Stimulated activated CD4-positive, alpha-beta T cell treated with anti-CD3 and anti-CD28 coated beads, Interleukin-4, amount 100 ng/mL, for 1 hour (primary cell): Measurements from ENCODE around the gene NT5DC1.

ENCODE experiments used
- DNase-seq: peaks from one replicate; pipeline ENCODE4 v3.0.0-alpha.2; 2020

Gene NT5DC1

DNA sequence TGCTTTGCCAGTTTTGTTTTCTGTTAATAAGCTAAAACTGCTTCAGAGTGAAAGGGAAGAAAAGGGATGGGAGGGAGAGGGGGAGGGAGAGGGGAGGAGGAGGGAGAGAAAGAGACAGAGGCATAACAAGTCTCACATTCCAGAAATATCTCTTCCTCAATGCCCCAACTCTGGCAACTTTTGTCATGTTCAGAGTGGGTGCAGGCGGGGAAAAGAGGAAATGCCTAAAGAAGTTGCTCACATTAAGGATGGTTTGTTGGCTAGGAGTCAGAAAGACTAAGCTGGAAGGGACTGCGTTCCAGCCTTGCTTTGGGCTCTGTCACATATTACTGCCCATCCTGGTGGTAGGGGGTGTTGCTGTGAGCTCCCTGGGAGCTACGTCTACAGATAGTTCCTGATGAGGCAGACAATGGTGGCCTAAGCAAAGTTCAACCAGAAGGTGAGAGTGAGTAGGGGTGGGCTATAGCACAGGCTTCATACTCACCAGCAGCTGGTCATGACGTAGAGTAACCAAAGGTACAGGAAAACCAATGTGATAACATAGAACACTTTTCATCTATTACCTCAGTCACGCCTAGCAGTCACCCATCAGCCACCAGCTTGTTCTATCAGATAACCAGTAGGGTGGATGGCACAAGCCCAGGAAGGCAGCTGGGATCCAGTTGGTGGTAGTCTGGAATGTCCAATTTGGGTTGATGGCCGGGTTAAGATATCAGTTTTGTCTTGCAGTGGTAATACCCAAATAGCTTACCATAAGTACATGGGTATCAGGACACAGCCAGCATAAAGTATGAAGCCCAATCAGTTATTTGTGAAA, 151.1 kb downstream of the NT5DC1 start:
- DNase-seq, result no peak

DNA sequence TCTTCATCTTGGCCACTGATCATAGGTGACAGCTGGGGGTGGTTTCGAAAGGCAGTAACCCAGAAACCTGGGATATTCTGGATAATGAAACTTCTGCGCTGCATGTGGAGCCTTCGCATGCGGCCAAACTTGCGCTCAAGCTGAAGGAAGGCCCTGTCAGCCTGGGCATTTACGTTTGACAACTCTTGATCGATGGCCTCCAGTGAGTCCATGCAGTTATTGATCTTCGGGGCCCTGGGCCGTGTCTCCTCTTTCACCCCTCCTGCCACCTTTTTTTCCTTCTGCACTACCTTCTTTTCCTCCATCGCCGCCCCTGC, 152.5 kb downstream of the NT5DC1 start:
- DNase-seq, result no peak

DNA sequence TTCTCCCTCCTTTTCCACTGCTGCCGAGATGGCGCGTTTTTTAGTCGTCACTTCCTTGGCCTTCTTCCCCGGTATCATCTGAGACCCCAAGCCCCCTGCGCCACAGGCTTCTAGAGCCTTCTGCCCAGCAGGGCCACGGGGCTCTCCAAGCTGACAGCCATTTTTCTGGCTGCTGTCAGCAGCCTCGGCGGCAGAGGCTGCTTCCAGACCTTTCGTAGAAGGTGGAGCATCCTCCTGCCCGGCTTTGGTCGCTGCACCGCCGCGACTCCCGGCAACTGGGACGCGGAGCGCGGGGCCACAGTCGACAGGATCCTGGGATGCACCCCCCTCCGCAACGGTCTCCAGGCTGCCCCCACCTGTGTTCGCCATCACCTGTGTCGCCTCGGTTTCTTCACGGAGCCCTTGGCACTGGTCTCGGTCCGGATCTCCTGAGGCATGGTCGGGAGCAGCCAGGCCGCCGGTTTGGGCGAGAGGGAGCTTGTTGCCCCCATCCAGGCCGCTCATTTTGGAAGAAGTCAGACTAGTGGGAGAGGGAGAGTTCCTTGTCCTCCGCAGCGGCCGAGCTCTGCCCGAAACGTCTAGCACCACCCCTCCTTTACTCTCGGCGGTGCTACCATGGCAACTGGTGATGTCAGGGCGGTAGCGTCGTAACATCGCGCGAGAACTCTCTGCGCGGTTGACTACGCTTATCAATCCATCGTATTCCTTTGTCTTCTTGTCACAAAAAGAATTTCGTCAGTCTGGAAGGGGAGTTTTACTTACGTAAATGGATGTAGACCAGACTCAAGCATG, 153.0 kb downstream of the NT5DC1 start, which contains the start of gene TSPYL4:
TSPYL4 (minus strand) TSS at position 571 of the 792 bp plus-strand sequence; CDS start at position 504, 67 bp downstream.
- DNase-seq, result peak; percentile 88

DNA sequence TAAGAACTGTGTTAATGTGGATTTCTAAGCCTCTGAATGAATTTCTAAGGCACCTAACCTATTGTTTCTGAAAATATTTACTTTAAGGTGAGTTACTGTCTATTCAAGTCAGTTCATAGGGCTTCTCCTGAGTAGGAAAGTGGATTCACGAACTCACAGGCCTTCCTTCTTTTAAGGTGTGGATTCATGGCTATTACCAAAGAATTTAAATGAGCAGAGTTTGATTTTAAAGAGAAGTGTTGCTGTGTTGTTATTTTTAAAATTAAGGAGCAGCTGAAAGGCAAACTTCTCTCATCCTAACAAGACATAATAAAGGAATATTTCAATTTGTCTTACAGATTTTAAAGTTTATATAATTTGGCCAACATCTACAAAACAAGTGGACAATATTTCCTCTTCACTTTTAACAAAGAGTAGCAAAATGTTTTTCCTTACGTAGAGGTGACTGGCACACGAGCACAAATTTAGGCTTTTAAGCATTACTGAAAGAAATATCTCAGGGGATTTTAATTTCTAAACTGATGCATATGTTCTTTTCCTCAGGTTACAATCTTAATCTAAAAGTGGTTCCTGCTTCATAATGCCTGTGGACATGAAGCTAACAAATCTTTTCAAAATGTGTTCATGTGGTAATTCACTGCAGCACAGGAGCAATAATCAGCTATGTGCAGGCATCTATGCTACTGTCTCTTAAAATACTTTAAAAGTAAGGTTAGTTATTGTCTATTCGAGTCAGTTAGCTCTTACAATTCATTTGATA, 153.8 kb downstream of the NT5DC1 start:
- DNase-seq, result no peak

DNA sequence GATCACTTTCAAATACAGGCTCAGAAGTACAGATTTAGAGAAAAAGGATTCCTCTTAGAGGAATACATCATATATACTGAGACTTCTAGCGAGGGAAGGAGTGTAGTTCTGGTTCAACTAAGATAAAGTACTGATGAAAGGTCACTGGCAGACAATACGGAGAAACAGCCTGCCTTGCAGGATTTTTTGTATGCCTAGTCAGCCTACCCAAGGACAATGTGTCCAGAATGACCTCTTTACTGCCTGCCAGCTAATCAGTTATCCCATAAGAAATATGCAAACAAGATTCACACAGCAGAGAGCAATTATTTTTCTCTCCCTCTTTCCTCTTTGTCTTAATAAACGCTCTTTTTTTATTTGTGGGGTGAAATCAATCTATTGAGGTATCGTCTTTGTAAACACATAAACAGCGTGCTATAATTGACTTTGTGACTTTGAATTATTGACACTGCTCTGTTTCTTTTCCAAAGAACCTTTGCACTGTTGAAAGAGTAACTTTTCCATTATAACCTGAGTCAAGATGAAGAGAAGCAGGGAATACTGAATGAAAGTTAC, 154.7 kb downstream of the NT5DC1 start:
- no peak for DNase-seq

DNA sequence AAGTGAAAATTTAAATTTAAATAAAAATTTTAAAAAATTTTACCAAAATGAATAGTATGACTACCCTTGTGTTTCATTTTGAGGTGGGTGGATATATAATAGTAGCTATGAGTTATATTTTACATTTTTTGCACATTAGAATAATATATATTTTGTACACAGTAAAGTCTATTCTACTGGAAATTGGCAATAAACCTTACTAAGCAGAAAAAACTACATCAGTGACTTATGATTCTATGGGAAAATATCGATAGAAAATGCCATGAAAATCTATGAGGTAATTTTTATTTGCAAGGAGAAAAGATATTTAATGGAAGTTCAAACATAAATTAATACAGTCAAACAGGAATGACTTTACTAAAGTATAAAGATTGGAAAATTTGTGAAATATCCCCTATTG, 156.0 kb downstream of the NT5DC1 start:
- DNase-seq, result no peak

DNA sequence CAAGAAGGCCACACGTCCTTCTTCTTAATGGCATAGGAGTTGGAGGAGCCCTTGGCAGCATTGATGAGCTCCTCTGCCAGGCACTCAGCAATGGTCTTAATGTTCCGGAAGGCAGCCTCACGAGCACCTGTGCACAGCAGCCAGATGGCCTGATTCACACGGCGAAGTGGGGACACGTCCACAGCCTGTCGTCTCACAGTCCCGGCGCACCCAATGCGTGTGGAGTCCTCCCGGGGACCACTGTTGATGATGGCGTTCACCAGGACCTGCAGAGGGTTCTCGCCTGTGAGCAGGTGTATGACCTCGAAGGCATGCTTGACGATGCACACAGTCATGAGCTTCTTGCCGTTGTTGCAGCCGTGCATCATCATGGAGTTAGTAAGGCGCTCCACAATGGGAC, 157.9 kb downstream of the NT5DC1 start:
- DNase-seq, result no peak

DNA sequence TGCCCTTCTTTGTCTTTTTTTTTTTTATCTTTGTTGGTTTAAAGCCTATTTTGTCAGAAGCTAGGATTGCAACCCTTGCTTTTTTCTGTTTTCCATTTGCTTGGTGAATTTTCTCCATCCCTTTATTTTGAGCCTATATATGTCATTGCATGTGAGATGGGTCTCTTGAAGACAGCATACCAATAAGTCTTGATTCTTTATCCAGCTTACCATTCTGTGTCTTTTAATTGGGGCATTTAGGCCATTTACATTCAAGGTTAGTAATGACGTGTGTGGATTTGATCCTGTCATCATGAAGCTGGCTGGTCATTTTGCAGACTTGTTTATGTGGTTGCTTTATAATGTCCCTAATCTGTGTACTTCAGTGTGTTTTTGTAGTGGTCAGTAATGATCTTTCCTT, 162.7 kb downstream of the NT5DC1 start:
- DNase-seq, result no peak

DNA sequence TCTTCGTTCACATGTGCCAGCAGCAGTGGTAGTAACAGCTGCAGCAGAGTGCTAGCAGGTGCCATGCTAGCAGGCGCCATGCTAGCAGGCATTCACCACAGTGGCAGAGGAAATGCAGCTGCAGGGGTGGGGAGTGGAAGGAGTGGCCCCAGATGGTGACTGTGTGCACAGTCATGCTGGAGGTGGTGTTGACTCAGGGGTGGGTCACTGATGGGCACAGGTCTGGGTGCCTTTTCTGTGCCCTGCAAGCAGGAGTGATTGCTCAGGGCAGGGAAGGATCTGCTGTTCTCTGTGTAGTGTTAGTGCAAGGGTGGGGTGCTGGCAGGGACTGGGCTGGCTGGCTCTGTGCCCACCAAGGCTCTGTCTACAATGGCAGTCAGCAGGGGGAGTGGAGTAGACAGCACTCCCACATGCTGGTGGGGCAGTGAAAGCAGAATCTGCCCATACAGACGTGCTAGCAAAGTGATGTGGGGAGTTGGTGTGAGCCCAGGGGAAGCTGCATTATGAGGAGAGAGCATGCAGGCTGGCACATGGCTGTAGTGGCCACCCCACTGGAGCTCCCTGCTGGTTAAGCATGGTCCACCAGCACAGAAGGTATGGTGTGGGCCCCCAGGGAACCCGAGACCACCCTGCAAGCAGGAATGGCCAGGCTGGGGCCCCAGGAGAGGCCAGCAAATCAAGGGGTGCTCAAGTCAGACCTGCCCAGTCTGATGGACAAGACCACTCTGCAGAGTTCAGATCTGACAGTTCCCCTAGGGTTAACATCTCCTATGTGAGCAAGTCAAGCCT, 164.6 kb downstream of the NT5DC1 start:
- DNase-seq, result no peak

DNA sequence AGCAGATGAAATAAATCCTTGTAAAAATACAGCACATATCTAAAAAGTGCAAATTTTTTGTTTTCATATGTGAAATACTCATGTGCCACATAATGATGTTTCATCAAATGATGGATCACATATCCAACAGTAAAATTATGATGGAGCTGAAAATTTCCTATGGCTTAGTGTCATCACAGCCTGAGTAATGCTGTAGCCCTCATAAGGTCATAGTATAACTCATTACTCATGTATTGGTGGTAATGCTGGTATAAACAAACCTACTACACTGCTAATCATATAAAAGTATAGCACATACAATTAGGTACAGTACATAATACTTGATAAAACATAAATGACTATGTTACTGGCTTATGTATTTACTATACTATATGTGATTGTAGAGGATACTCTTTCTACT, 166.2 kb downstream of the NT5DC1 start:
- no peak for DNase-seq

DNA sequence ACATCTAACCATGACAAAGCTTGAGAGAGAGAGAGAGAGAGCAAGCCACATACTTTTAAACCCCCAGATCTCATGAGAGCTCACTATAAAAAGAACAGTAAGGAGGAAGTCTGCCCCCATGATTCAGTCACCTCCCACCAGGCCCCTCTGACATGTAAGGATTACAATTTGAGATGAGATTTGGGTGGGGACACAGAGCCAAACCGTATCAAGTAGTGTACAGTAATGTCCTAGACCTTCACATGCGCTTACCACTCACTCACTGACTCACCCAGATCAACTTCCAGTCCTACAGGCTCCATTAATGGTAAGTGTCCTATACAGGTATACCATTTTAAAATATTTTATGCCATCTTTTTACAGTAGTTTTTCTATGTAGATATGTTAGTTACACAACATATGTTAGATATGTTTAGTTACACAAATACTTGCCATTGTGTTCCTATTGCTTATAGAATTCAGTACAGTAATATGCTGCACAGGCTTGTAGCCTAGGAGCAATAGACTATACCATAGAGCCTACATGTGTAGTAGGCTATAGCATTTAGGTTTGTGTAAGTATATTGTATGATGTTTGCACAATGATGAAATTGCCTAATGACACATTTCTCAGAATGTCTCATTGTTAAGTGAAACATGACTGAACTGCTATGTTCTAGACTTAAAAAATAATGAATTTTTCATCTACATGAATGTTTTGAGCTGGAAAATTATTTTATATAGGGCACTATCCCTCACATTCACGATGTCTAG, 167.4 kb downstream of the NT5DC1 start:
- no peak for DNase-seq

DNA sequence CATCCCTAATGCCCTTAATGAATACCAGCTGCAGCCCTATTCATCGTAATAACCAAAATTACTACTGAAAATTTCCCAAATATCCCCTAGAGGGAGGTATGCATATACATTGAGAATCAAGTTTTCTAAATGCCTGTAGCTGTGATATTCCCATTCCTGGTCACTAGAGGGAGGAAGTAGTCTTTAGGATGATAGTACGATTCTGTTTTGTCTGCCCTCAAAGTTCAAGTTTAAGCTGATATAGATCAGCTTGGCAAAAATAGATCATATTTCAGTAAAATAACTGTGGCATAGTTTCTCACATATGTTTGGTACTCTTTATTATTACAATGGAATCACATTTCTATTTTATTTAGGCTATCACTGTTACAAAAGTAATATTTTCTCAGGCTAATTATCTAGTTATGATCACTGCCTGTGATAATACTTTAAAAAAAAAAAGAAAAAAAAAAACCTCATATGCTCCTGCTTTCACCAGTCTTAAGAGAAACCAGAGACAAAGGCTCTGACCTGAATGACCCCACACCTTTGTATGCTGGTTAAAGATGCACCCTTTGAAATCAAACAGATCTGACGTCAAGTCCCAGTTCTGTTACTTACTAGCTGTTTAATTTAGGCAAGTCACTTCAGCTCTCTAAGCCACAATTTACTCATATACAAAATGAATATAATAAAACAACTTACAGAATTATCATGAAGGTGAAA, 168.1 kb downstream of the NT5DC1 start:
- no peak for DNase-seq

DNA sequence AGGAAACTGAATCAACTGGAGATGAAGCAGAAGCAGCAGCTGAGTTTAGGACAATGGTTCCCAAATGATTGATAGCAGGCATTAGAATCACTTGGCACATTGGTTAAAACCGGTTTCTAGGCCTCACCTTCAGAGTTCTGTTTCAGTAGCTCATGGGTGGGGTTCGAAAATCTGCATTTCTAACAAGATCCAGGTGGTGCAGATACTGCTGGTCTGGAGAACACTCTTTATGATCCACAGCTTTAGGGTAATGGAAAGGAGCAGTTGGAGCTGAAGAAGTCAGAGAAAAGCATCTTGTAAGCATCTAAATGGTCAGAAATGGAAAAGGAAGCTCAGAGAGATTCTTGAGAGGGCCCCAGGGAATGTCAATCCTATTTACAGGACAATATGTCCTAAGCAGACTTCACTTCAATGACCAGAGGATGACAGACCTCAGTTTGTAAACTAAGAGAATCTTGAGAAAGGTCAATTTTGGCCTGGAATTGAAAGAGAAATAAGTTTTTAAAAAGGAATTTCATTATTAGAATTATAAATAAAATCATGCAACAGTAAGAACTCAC, 170.6 kb downstream of the NT5DC1 start:
- no peak for DNase-seq

DNA sequence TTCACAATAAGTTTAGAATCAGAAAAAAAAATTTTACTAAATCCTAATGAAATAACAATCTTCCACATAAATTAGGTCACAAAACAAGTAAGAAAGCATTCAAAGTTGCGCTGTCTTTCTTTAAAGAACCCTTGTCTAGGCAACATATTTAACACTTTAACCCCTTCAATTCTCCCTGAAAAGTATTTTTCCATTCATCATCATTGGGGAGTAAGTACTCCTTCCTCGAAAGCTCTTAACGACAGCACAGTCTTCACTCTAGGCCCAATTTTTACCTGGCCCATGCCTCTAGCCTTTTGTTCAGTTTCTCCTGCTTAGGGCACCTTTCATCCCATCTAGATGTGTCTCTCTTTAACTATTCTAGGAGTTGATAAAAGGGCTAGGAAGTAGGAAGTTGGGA, 176.5 kb downstream of the NT5DC1 start:
- no peak for DNase-seq

DNA sequence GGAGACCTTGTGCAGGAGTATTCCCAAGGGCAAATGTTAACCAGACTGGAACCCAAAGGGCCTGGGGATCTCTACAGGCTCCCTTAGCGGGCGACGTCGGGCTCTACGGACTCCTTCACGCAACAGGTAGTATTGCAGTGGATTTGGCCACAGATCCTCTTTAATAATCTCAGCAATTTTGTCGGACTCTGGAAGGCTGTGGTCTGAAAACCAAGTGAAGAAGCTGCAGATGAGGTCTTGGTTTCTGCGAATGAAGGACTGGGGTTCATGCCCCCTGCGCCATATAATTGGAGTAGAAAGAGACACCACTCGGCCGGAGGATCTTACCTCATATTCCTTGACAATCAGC, 177.8 kb downstream of the NT5DC1 start:
- no peak for DNase-seq

DNA sequence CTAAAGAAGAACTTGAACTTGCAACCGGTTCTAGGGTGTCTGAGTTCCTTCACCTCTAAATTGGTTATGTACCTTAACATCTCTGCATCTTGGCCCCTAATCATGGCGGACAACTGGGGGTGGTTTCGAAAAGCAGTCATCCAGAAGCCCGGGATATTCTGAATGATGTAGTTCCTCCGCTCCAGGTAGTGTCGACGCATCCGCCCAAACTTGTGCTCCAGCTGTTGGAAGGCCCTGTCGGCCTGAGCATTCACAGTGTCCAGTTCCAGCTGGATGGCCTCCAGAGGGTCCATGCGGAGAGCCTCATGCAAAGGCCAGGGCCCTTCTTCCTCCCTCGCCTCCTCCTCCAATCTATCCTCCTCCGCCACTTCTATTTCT, 178.2 kb downstream of the NT5DC1 start:
- peak; percentile 13 for DNase-seq

DNA sequence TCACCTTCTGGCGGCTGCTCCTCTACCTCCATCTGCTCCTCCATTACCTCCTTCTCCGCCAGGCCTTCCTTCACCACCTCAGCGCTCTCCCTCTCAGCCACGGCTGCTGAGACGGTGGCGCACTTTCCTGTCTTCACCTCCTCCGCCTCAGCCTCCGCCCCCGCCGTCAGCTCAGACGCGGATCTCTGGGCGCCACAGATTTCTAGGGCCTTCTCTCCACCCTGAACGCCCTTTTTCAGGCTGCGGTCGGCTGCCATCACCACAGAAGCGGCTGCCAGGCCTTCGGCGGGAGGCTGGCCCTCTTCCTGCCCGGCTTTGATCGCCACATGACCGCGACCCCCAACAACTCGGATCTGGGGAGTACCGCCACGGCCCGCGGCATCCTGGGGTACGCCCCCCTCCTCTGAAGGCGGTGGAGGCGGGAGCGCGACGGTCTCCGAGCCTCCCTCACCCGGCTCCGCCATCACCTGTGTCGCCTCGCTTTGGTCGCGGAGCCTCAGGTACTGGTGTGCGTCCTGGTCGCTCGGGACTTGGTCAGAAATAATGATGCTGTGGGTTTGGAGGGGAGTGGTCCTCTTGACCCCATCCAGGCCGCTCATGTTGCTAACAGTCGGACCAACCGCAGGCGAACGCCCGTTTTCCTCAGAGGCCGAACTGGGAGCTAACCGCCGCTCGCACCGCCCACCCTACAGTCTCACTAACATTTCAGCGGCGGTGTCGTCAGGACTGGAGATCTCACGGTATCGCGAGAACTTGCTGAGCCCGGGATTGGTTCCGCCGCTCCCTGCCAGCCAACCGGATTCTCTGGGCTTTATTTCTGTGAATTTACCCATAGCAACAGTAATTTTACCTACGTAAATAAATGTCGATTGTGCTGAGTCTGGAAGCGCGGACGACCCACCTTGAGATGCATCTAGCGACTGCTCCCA, 178.8 kb downstream of the NT5DC1 start, which contains the start of gene TSPYL1:
TSPYL1 (minus strand) TSS at position 699 of the 929 bp plus-strand sequence; CDS start at position 599, 100 bp downstream.
- DNase-seq, result peak; percentile 90

DNA sequence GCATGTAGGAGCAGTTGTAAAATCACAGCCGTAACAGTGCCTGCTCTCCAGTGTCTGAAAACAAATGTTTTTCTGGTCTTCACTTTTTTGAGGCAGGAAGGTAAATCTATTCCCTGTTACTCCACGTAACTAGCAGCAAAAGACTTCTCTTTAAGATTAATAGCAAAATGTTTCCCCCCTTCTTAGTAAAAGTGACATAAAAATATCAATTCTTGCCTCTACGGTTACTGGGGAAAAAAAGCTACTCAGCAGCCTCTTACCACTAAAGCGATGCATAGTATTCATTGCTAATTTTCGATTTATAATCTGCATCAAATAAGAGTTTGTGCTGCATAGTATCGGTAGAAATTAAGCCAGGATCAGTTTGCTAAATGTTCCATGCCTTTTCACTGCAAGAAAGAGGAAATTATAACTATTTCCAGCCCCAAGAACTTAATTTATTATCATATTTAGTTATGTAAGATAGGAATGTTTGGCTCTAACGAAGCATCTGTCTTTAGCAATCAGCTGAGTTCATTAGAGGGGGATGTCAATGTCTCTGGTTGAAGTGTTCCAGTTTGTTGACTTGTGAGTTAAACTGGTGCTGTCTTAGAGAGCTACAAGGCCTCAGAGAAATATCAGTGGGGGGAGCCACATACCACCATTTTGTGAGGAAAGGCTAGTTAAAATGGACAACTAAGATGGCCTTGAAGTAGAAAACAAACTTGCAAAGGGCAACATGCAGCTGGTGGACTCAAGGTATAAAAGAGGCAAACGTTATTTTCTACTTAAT, 179.7 kb downstream of the NT5DC1 start:
- no peak for DNase-seq

DNA sequence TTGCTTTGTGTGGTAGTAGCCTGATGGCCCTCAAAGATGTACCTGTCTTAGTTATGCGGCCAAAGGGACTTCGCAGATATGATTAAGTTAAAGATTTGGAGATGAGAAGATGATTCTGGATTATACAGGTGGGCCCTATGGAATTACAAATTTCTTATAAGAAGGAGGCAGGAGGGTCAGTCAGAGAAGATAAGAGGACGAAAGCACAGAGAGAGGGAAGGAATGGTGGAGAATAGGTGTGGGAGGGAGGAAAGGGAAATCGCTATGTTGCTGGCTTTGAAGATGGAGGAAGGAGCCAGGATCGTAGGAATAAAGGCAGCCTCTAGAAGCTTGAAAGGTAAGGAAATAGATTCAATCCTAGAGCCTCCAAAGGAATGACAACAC, 180.3 kb downstream of the NT5DC1 start:
- no peak for DNase-seq
